IPS-18c (cell line): ENCODE results near the gene TMEM106C.

Experiments
- H3K4me3 ChIP-seq: 2 replicates; pipeline ENCODE4 v1.7.0; 2013; ENCODE audit warnings: low read depth, mild to moderate bottlenecking, low read length, moderate library complexity; ENCODE audit not compliant: insufficient read depth
- H3K9me3 ChIP-seq: one replicate; pipeline ENCODE4 v1.6.1; 2013; ENCODE audit warnings: mild to moderate bottlenecking, low read length, moderate library complexity; ENCODE audit not compliant: control insufficient read depth, insufficient read depth

Gene TMEM106C, protein sequence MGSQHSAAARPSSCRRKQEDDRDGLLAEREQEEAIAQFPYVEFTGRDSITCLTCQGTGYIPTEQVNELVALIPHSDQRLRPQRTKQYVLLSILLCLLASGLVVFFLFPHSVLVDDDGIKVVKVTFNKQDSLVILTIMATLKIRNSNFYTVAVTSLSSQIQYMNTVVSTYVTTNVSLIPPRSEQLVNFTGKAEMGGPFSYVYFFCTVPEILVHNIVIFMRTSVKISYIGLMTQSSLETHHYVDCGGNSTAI

DNA sequence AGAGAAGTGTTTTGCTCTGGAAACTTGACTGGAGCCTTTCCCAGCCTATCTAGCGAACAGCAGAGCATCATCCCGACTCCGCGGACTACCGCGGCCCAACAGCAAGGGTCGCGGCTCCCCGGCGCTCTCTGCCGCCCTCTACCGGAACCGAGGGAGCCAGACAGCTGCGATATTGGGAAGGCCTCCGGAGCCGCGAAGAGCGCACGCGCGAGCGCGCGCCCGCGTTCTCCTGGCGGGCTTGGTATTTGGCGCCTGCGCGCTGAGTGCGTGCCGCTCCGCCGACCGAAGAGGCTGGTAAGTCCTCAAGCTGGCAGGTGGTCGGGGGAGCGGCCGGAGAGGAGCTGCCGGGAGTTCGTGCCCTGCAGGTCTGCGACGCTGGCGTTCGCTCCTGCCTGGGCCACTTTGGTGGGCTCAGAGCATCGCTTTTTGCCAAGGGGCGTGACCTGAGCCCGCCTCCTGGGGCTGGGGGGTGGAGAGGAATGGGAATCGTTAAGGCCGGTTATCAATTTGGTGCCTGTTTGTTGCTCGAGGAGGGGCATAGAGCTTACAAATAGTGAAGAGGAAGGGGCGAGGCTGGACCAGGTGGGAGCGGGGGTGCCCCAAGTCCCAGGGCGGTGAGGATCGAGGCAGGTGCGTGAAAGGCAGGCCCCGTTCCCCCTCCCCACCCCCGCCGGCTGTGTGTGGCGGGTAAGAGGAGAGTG lies at the start of gene TMEM106C:
TMEM106C (plus strand) TSS at position 257 of the 701 bp plus-strand sequence. CDS start 641 bp downstream, outside the sequence.
- peak within 1 kb of the TSS; percentile 56 for H3K4me3 ChIP-seq
- H3K9me3 ChIP-seq: peaks cover 7% of the 10 kb centered on the region

- H3K9me3 ChIP-seq: no peaks in the 10 kb centered on the region
These were observed 42.5 kb upstream of the TMEM106C start for GRCh38 chr12:47920913-47921312.

GRCh38 chr12:47921907-47922306 lies 41.5 kb upstream of the TMEM106C start:
- H3K9me3 ChIP-seq: no peaks in the 10 kb centered on the region
- H3K4me3 ChIP-seq: no peak overlapping the region

More at GRCh38 chr12:47920913-47921312, 42.5 kb upstream of the TMEM106C start:
- no peak overlapping the region for H3K4me3 ChIP-seq

DNA sequence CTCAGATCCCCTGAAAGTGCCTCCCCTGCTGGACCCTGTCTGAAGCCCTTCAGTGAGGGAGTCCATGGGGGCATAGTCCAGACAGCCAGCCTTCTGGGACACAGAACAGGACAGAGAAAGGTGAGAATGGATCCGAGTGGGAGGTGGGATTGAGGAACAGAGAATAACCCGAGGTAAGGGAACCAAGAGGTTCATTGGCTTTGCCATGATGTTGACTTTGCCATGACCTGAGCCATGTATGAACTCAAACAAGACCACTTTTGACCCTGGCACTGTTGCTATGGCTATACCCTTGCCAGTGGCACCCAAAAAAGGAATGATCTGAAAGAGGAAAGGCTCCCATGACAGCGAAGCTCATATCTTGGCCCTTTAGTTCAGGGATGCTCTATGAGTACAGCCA lies 36.0 kb upstream of the TMEM106C start:
- no peaks in the 10 kb centered on the region for H3K9me3 ChIP-seq
- no peak overlapping the region for H3K4me3 ChIP-seq

- peaks cover 2% of the 10 kb centered on the region for H3K9me3 ChIP-seq
- no peak overlapping the region for H3K4me3 ChIP-seq
These were observed 32.8 kb upstream of the TMEM106C start for GRCh38 chr12:47930634-47931033.

GRCh38 chr12:47931187-47931586 lies 32.2 kb upstream of the TMEM106C start:
- Histone ChIP-seq H3K9me3 (peaks cover 2% of the 10 kb centered on the region), H3K4me3 (no peak overlapping the region)

GRCh38 chr12:47935184-47935583 lies 28.2 kb upstream of the TMEM106C start:
- Histone ChIP-seq H3K9me3 (peaks cover 2% of the 10 kb centered on the region), H3K4me3 (no peak overlapping the region)

- no peak overlapping the region for H3K4me3 ChIP-seq
- peaks cover 2% of the 10 kb centered on the region for H3K9me3 ChIP-seq
These were observed 25.3 kb upstream of the TMEM106C start for GRCh38 chr12:47938093-47938492.

GRCh38 chr12:47938594-47938993 lies 24.8 kb upstream of the TMEM106C start:
- H3K4me3 ChIP-seq: no peak overlapping the region
- H3K9me3 ChIP-seq: peaks cover 2% of the 10 kb centered on the region

DNA sequence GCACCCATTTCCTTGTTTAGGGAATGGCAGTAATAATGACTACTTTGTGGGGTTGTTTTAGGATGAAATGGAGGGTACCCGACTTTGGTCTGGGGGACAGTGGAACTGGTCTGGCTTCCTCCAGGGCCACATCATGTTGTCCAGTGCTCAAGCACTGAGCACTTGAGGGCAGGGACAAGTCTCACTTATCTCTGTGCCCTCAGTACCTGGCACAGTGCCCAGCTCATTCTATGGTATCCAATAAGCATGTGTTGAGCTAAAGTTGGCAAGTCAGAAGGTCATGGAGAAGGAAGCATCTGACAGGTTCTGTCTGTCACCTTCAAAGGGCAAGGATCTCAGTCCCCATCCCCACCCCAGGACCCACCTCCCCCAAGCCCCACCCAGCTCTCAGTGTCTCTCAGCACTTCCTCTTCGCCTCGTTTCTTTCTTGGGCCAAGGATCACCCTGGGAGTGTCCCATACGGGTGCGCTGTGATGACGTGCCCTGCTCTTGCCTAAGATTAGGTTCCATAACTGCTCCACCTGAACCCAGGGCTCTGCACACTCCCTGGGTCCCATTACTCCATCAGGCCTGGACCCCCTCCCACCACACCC lies 24.3 kb upstream of the TMEM106C start:
- no peaks in the 10 kb centered on the region for H3K9me3 ChIP-seq
- no peak overlapping the region for H3K4me3 ChIP-seq

GRCh38 chr12:47940773-47941474 lies 22.5 kb upstream of the TMEM106C start:
- Histone ChIP-seq H3K9me3 (no peaks in the 10 kb centered on the region), H3K4me3 (no peak overlapping the region)

GRCh38 chr12:47941475-47941780 lies 22.0 kb upstream of the TMEM106C start:
- Histone ChIP-seq H3K9me3 (no peaks in the 10 kb centered on the region), H3K4me3 (no peak overlapping the region)

DNA sequence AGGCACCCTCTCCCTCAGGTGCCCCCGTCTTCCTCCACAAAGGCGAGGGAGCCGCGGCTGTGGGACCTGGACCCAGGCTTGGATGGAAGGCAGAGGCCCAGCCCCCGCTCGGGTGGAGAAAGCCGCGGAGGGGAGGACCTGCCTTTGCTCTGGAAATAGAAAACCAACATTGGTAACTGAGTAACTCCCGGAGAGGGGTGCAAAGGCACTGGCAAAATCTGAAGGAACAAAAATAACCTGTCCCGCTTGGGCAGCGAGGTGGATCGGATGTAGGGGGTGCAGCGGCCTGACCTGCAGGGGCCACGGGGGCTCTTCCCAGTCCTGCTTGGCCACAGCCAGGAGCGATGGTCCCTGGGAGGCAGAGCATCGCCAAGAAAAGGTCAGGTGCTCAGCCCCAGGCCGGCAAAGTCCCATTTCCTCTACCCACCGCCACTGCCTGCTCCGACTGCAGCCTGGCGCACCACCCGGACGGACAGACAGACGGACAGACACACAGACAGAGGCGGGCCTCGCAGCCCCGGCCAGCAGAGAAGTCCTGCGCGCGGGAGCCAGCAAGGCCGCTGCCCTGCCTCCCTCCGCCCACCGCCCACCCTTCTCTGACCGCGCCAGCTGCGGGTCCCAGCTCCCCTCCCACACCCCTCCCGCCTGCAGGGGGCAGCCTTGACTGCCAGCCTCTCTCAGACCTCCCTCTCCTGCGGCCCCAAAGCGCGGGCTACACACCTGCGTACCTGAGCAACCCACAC lies 21.4 kb upstream of the TMEM106C start:
- peak overlapping the region; percentile 28; the same call in 1 of the 2 replicates for H3K4me3 ChIP-seq
- H3K9me3 ChIP-seq: no peaks in the 10 kb centered on the region

GRCh38 chr12:47942614-47943225 lies 20.7 kb upstream of the TMEM106C start:
- H3K4me3 ChIP-seq: no peak overlapping the region
- no peaks in the 10 kb centered on the region for H3K9me3 ChIP-seq

GRCh38 chr12:47943623-47944340 lies 19.6 kb upstream of the TMEM106C start:
- H3K4me3 ChIP-seq: no peak overlapping the region
- no peaks in the 10 kb centered on the region for H3K9me3 ChIP-seq

GRCh38 chr12:47944685-47945340 lies 18.6 kb upstream of the TMEM106C start:
- Histone ChIP-seq H3K4me3 (no peak overlapping the region), H3K9me3 (no peaks in the 10 kb centered on the region)
